Measurements from ENCODE around the gene CEMIP. TPM values are rescaled to one million over a fixed set of nuclear protein-coding genes. Genes with fewer than 3 reads are reported as not detected.
A peak's percentile ranks its signal among the peaks of the same experiment; 100 is the strongest.

CEMIP gene
- total and polyA plus RNA-seq, 10 of the 15 experiments (the other 5 are each of a cell fraction or from before 2014, with no cell fraction given), result 0.01 to 0.44 (median 0.16) TPM; not detected in 6

DNA sequence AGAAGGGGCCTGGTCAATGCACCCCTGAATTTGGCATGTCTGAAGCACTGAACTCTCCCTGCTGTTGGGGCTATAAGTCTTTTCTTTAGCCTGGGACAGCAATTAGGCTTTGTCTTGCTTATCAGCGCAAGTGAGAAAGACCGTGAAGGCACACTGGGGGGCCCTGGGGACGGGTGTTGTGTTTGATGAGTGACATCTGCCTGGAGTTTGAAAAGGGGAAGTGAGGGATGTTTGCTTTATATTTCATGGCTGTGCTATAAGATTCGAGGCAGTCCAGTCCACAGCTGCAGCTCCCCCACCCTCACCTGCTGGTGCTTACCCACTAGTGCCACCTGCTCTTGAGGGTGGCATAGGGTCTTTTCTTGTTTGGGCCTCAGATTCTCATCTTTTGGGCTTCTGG lies 44.8 kb downstream of the CEMIP start (continued):
- TF ChIP-seq SPI1 (IDR thresholded peaks at IDR 0.05; ENCODE audit: borderline replicate concordance, insufficient read depth, low read depth, low read length) (peak; percentile 97), TCF12 (IDR thresholded peaks at IDR 0.05; ENCODE audit: low read depth, low read length) (peak; percentile 82; the same call in 1 of the 2 replicates), KDM1A (IDR thresholded peaks at IDR 0.05; ENCODE audit: borderline replicate concordance) (no peak), SIN3A (IDR thresholded peaks at IDR 0.05; ENCODE audit: low read depth, low read length) (no peak), NR2C2 (IDR thresholded peaks at IDR 0.05; ENCODE audit: borderline replicate concordance, control insufficient read depth, insufficient read length, low read depth) (no peak), EP300 (IDR thresholded peaks at IDR 0.05; ENCODE audit: borderline replicate concordance in 1 of 2, control insufficient read depth in 1 of 2, low read depth in 2 of 2, low read length in 2 of 2) (no peak), IKZF2 (IDR thresholded peaks at IDR 0.05) (peak in 1 of 2 experiments; percentile 23; a peak in 1 of 4 replicates)
- TF ChIP-seq, protein P1, sequence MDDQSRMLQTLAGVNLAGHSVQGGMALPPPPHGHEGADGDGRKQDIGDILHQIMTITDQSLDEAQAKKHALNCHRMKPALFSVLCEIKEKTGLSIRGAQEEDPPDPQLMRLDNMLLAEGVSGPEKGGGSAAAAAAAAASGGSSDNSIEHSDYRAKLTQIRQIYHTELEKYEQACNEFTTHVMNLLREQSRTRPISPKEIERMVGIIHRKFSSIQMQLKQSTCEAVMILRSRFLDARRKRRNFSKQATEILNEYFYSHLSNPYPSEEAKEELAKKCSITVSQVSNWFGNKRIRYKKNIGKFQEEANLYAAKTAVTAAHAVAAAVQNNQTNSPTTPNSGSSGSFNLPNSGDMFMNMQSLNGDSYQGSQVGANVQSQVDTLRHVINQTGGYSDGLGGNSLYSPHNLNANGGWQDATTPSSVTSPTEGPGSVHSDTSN (IDR thresholded peaks at IDR 0.05; ENCODE audit: insufficient replicate concordance, low read depth, low read length), result peak; percentile 74
- TF ChIP-seq, protein P2, sequence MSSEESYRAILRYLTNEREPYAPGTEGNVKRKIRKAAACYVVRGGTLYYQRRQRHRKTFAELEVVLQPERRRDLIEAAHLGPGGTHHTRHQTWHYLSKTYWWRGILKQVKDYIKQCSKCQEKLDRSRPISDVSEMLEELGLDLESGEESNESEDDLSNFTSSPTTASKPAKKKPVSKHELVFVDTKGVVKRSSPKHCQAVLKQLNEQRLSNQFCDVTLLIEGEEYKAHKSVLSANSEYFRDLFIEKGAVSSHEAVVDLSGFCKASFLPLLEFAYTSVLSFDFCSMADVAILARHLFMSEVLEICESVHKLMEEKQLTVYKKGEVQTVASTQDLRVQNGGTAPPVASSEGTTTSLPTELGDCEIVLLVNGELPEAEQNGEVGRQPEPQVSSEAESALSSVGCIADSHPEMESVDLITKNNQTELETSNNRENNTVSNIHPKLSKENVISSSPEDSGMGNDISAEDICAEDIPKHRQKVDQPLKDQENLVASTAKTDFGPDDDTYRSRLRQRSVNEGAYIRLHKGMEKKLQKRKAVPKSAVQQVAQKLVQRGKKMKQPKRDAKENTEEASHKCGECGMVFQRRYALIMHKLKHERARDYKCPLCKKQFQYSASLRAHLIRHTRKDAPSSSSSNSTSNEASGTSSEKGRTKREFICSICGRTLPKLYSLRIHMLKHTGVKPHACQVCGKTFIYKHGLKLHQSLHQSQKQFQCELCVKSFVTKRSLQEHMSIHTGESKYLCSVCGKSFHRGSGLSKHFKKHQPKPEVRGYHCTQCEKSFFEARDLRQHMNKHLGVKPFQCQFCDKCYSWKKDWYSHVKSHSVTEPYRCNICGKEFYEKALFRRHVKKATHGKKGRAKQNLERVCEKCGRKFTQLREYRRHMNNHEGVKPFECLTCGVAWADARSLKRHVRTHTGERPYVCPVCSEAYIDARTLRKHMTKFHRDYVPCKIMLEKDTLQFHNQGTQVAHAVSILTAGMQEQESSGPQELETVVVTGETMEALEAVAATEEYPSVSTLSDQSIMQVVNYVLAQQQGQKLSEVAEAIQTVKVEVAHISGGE (CRISPR knock-in tag; IDR thresholded peaks at IDR 0.05), result no peak
- TF ChIP-seq, protein P3, sequence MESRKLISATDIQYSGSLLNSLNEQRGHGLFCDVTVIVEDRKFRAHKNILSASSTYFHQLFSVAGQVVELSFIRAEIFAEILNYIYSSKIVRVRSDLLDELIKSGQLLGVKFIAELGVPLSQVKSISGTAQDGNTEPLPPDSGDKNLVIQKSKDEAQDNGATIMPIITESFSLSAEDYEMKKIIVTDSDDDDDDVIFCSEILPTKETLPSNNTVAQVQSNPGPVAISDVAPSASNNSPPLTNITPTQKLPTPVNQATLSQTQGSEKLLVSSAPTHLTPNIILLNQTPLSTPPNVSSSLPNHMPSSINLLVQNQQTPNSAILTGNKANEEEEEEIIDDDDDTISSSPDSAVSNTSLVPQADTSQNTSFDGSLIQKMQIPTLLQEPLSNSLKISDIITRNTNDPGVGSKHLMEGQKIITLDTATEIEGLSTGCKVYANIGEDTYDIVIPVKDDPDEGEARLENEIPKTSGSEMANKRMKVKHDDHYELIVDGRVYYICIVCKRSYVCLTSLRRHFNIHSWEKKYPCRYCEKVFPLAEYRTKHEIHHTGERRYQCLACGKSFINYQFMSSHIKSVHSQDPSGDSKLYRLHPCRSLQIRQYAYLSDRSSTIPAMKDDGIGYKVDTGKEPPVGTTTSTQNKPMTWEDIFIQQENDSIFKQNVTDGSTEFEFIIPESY (IDR thresholded peaks at IDR 0.05), result no peak

All from GM12878 (cell line).